NCI-H146 (cell line): ENCODE results near the gene FILIP1.

ENCODE experiments used
- DNase-seq: peaks from one replicate; lab custom pipeline; 2025; lab: John Stamatoyannopoulos, UW

FILIP1 gene

DNA sequence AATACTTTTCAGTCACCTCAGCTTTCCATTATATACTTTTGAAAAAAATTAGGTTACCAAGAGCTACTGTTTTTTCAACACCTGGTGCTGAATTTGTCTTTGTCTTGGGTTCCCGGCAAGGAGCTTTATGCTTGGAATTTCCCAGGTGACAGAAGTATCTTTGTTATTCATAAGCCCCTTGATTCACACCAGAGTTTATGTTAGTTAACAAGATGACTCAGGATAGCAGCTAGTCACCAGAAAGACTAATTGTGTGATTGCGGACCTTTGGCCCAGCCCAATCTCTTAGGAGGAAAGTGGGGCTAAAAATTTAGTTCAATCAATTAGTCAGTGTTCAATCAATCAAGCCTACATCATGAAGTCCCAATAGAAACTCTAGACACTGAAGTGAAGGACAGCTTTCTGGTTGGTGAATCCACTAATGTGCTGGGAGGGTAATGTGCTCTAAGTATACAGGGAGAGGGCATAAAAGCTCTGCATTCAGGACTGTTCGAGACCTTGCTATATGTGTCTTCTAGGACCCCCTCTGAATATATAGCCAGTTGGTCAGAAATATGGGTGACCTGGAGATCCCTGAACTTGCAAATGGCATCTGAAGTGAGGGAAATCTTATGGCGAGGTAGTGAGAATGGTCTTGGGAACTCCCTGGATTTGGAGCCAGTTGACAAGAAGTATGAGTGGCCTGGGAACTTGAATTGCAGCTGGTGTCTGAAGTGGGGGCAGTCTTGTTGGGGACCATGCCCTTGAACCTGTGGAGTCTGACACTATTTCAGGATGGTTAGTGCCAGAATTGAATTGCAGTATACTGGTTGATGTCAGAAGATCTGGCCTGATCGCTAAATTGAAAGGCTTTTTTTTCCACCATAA, 225.2 kb downstream of the FILIP1 start:
- peak; percentile 5 for DNase-seq

DNA sequence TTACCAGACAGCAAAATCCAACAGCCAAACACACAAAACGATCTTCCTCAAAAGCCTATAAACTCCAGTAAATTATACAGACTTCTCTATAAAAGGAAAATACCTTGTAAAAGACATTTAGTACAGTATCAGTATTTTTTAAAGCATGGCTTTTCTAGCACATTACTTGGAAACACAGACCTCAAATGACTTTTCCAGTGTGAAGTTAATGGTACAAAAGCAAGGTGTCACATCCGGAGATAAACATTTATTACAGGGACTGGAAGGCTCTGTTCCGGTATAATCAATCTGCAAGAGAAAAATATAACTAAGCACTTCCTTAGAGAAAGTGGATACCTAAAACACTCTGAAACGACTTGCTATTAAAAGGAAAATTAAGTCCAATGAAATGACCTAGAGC, 226.1 kb downstream of the FILIP1 start:
- DNase-seq = no peak

DNA sequence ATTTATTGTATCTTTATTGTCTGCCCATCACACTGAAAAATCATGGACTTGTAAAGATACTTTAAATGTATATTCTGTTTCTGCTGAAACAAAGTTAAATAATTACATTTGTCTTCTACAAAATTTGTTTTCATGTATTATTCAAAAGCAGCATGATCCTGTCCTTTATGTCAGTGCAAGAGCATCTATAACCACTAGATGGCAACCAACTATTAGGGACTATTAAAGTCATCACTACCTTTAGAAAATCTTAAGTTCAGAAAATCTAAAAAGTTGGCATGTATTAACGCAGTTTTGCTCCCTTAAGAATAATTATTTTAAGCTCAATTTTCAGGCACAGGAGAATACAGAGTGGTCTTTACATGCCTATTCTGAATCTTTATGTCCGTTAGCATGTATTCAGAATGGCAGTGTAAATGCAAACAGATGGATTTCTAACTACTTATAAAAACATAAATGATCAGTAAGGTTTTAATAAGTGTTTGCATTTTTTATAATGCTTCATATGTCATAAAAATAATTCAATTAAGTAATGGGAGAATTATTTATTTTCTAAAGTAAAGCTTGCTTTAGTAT, 226.8 kb downstream of the FILIP1 start:
- DNase-seq = peak; percentile 43

DNA sequence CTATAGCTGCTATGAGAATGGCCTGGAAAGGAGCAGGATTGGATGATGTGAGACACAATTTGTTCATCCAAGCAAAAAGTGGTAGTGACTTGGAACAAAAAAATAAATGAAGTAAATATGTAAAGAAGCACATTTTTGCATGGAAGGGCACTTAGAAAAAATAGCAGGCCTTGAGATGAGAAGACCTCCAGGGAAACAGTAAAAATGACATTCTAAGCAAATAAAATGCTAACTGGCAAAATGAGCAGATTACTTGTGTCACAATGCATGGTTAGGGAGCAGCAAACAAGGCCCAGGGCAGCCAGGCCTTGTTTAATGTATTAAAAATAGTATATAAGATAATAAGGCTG, 230.2 kb downstream of the FILIP1 start:
- no peak for DNase-seq

DNA sequence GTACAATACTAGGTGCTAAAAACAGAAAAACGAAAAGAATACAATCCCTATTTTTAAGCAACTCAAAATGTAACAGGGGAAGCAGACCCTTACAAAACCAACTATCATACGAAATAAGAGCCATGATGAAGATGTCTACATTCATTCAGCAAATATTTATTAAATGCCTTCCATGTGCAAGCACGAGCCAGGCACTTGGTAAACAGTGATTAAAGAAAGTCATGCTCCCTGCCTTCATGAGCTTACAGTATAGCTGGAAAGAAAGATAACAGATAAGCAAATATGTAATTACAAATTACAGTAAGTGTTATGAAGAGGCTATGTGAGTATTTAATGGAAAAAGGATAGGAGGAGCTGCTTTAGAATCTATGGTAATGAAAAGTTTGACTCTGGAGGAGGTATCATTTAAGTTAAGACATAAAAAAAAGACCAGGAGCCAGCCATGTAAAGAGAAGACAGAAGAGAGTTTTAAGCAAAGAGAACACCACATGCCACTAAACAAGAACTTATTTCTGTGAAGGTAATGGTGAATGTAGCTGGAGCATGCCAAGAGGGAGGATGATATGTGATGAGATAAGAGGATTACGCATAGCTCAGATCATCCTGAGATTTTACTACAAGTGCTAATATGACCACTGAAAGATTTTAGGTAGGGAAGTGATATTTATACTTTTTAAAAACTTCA, 230.7 kb downstream of the FILIP1 start:
- no peak for DNase-seq

DNA sequence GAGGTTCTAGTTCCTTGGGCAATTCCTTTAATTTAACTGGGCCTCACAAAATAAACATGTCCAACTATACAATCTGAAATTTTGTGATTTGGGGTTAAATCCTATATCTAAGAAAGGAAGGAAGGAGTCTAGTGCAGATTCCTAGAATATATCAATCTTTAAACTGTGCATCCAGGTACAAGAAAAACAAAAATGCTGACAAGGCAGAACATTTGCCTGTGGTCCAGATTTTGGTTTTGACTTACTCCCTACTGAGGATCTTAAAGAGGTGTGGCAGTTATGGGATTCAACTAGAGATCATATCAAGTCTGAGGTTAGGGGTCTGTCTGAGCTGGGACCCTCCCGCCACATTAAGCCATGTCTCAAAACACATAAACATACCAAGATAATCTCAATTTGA, 232.3 kb downstream of the FILIP1 start:
- no peak for DNase-seq

DNA sequence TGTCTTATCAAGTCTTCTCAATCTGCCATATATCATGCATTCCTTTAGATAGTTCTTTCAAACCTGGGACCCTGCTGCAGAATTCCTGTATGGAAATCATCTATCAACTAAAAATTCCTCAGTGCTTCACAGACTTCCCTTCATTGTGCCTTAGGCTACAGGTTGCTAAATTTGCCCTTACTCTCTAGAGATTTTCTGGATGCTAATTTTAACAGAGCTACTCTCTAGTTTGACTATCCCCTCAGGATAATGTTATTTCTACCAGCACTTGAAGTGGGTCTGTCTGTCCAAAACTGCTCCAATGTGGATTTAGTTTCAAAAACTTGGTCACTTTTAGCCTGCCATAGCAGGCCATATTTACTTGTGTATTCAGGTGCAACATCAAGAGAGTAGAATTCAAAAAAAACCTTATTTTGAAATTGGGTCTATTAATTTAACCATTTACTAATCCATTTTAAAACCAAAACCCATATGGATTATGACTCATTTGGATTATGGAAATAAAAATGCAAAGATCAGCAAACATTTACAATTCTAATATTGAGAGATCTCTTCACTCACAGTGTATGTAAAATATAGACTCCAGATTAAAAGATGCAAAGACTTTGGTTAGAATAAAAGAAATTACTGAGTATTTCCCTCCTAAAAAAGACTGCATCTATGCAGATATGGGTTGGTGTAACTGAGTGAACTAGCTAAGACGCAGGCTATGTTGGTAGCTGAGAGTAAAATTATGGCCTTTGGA, 236.1 kb downstream of the FILIP1 start:
- no peak for DNase-seq

DNA sequence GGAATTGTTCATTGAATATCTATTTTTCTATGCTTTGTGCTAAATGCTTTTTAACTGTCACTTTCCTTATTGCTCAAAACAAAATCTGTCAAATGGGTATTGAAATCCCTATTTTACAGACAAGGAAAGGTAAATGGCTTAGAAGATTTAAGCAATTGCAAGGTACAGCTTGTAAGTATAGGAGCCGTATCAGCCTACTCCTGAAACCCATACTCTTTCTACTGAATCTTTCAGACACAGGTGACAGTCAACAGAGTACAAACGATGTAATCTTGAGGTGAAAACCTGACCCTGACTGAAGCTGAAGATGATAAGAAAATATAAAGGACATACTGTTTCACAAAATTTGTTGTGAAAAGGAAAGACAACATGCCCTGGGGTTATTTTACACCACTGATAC, 243.0 kb downstream of the FILIP1 start:
- DNase-seq = no peak

DNA sequence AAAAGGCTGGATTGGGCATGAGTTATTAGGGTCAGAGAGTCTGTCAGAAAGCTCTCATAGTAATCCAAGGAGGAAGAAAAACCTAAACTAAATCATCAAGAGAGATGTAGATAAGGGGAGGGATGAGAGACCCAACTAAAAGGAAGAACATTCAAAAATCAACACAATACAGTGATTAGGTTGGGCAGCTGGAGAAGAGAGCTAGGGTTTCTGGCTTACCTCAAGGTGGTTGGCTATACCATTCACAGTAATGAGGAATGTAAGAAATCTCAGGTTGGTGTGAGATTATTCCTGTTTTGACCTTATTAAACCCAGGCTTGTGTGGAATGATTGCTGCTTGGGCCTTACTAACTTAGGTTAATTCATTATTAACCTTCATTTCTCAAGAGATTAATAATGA, 243.8 kb downstream of the FILIP1 start:
- no peak for DNase-seq

DNA sequence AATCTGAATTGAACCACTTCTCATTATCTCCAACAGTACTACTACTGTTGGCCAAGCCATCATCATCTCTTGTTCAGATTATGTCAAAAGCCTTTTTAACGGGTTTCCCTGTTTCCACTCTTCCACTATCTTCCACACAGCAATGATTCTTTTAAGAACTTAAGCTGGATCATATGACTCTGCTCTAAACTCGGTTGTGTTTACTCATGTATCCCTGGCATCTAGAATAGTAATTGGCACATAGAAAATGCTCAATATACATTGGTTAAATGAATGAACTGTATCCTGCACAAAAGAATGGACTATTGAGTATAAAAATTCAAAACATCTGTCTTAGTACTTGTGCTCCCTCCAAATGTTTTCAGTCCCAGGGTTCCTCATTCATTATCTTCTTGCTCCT, 247.2 kb downstream of the FILIP1 start:
- no peak for DNase-seq

DNA sequence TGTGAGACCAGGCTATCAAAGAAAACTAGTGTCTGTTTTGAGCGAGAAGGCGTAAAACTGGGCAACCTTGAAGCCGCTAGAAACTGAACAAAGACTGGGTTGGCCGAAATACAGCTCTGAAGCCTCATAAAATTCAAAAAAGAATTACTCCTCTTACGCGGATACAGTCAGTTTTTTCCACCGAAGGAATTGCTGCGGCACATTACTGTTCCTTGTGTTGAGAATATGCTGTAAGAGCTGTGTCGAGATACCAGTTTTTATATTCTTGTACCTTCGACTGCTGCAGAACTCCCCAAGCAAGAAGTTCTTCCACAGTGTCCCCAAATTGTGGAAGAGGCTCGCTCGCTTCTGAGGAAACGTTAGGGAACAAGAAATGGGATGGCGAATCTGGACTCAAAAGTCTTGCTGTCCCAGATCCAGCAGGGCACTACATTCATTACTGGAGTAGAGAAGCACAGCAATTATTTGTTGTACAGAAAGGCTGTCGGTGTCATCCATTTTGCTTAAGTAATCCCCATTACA, 249.5 kb downstream of the FILIP1 start:
- peak; percentile 31 for DNase-seq

DNA sequence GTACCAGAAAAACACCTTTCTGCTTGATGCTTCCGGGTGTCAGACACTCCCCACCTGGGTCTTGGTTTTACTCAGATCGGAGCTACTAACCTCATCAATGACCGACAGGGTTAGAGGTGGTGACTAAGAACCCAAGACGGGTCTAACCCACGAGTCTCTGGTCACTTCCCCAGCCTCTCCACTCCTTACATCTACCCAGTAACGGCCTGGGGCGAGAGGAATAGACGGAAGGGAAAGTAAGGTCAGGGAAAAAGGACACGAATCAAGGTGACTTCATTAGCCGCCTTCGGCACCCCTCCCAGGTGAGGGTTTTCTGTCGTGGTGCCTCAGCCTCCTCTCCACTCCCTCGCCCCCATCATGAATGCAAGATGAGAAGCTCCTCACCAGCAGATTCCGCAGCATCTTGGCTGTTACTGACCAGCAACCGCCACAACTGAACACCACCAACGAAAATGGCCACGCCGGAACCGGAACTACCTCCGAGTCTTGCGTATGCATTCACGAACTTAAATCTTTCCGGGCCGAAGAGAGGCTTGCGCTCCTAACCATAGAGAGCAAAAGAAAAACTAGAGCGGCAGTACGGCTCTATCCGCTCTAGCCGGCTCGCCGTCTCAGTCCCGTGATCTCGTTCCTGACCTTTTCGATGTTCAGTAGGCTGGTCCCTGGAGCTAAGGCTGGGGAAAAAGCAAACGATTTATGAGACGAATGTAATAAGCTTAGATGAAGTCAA, 250.1 kb downstream of the FILIP1 start, which contains the start of gene COX7A2:
COX7A2 (minus strand) TSS at position 469 of the 730 bp plus-strand sequence; CDS start at position 402, 67 bp downstream.
- peak; percentile 99 for DNase-seq
